GM18873 (cell line): Measurements from ENCODE around the gene GLS.
A peak's percentile ranks its signal among the peaks of the same experiment; 100 is the strongest.
"Not testable (repeated sequence)": the region's sequence is repeated elsewhere in the genome, so short reads cannot be mapped to it uniquely, and the experiment has no call there.

Source experiments
- ATAC-seq: cut with Tn5 transposase; IDR thresholded peaks from one replicate; pipeline ENCODE4 v1.9.1; 2021; ENCODE audit warnings: mild to moderate bottlenecking, moderate library complexity, moderate number of reproducible peaks; ENCODE audit not compliant: unreplicated experiment, low FRiP score

GLS gene

GRCh38 chr2:190880378-190881083, at the start of gene GLS:
Gene GLS, plus strand, starts transcription at chr2:190880821. Its CDS starts 264 bp downstream, at chr2:190881085.
- peak; percentile 71 for ATAC-seq

- no peak for ATAC-seq
These were observed 48.7 kb upstream of the GLS start for GRCh38 chr2:190831941-190832340.

DNA sequence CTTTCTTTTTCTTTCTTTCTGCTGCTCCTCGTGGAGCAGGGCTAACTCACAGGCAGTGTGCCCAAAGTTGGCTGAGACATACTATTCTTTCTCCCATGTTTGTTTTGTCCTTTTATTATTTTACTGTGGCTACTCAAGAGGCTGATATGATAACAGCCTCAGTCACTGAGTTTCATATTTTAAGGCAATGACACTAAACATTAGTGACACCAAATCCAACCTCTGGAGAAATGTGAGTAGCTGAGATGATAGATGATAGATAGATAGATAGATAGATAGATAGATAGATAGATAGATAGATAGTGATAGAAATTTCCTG, 45.8 kb upstream of the GLS start:
- no peak for ATAC-seq

DNA sequence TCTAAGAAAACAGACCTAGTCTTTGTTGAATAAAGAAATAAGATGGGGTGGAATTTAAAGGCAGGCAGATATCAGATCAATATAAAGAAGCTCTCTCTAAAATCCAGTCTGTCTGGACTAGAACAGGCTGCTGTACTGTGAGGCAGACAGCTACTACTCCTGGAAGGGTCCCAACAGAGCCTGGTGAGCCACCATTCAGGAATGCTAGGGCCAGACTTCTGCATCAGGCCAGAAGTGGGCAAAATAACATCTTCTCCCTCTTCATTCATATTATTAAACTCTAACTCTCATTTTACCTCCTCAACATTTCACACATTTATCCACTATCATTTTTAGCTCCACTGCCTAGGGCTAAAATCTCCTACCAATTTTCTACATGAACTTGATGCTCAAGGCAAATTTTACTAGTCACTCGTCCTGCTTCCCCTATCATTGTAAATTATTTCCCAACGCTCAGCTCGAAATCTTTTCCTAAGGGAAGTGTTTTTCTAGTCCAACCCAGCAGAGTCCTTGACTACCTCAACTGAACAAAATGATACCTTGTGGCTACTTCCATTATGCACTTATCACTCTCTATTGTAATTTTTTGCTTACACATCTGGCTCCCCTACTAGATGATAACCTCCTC, 45.2 kb upstream of the GLS start:
- ATAC-seq = no peak

GRCh38 chr2:190836767-190837166, 43.9 kb upstream of the GLS start:
- ATAC-seq = no peak

DNA sequence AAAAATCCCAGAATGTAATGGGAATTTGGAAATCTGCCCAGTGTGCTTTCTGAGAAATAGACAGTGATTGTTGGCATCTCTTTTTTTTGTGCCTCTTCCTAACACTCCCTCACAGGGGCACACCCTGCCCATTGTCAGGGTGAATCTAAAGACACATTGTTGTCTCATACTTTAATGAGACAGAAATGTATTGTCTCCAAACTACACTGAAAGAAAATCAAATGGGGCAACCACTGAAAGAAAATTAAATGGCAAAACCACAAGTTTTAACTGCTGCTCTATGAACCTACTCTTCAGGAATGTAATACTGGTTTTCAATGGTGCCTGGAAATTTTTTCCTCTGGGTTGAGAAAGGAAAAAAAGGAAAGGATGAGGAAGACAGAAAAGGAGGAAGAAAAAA, 43.2 kb upstream of the GLS start:
- ATAC-seq = no peak

- ATAC-seq = no peak
These were observed 42.7 kb upstream of the GLS start for GRCh38 chr2:190837952-190838361.

- no peak for ATAC-seq
These were observed 42.1 kb upstream of the GLS start for GRCh38 chr2:190838492-190838910.

- no peak for ATAC-seq
These were observed 40.0 kb upstream of the GLS start for GRCh38 chr2:190840569-190841172.

GRCh38 chr2:190841707-190842505, 38.7 kb upstream of the GLS start:
- ATAC-seq = no peak

DNA sequence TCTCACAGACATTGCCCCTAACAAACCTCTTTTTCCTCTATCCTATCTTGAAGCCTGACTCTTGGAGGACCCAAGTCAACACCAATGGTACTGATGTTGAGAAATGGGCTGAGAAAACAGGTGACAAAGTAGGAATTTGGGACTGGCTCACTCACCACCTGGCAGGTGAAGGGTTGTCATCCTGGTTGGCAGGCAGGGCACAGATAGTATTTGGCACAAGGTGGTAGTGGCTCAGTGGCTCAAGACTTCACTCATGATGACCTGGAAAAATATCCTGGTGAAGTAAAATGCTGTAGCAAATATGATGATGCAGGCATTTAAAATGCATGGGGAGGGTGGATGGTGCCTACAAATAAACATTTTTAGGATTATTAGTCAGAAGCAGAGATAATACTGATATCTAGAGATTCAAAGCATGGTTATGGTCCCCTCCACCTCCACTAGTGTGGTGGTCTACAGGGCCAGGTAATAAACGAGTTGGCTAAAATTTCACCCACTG, 38.0 kb upstream of the GLS start:
- ATAC-seq = no peak

- ATAC-seq = peak; percentile 93
These were observed 36.5 kb upstream of the GLS start for GRCh38 chr2:190843890-190844699.

GRCh38 chr2:190844700-190845401, 35.8 kb upstream of the GLS start:
- no peak for ATAC-seq

DNA sequence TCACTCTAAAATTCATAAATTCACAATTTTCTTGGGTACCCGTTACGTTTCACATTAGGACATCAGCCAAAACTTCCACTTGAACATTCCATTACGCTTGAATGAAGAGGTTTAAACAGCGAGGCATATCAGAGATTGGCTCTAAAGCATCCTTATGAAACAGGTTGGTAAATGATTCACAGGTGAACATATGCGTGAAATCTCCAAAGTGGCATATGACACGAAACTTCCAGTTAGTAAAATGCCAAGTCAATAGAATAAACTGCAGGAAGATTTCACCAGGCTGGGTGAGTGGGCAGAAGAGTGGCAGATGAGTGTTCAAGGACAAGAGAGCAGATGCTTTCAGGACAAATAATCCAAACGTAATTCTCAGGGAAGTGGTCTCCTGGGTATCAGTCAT, 33.9 kb upstream of the GLS start:
- ATAC-seq = no peak

- ATAC-seq = no peak
These were observed 33.0 kb upstream of the GLS start for GRCh38 chr2:190847504-190848081.

DNA sequence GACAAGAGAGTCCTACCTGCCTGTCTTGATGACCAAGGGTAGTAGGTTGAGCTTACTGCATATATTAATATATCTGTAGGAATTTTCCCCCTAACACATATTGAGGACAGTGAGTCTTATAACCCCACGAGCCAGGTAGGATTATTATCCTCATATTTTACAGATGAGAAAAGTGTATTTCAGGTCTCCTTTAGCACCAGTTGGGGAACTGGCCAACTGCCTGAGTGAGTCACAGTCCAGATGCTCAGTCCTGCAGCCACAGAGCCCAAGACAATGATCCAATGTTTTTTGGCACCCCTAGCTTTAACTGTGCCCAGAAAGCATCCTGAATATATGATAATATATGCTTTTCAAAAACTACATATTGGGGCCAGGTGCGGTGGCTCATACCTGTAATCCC, 30.8 kb upstream of the GLS start:
- ATAC-seq = no peak

GRCh38 chr2:190853022-190853421, 27.6 kb upstream of the GLS start:
- not testable (repeated sequence) for ATAC-seq

DNA sequence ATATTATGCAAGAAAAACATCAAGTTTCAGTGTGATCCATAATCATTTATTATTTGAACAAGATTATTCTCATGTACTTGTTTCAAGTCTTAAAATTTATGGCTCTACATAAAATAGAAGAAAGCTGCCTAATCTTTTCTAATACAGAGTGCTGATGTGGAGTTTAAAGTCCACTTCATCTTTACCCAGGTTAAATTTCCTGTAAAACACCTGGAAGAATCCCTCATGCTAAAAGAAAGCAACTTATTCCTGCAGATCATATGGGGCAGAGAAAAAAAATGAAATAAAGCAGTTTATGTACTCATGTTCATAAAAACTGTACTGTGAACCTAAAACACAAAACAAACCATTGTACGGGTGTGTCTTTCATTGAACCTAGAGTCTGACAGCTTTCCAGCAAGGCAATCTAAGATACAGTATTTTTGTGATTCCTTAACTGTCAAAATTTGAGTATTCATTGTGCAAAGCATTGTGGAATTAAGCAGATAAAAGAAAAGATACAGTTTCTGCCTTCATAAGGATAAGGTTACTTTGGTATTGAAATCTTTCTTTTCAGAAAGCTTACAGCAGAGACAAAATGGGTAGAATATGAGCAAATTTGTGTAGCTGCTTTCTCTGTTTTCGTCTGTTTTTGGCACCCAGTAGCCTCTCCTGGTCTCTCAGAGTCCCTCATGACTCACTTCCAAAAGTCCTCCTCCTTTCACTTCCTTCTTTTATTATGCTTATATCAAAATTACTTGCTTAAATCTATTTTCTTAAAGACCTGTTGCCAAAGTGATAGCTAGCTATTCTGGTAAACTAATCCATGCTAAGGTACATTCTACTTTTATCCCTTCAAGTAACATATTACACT, 26.9 kb upstream of the GLS start:
- no peak for ATAC-seq
